ENCODE results near the gene TNNT3. TPM values are rescaled to one million over a fixed set of nuclear protein-coding genes. Genes with fewer than 3 reads are reported as not detected.

Gene TNNT3
- total RNA-seq, 1 experiment from 2014 or later: not detected

DNA sequence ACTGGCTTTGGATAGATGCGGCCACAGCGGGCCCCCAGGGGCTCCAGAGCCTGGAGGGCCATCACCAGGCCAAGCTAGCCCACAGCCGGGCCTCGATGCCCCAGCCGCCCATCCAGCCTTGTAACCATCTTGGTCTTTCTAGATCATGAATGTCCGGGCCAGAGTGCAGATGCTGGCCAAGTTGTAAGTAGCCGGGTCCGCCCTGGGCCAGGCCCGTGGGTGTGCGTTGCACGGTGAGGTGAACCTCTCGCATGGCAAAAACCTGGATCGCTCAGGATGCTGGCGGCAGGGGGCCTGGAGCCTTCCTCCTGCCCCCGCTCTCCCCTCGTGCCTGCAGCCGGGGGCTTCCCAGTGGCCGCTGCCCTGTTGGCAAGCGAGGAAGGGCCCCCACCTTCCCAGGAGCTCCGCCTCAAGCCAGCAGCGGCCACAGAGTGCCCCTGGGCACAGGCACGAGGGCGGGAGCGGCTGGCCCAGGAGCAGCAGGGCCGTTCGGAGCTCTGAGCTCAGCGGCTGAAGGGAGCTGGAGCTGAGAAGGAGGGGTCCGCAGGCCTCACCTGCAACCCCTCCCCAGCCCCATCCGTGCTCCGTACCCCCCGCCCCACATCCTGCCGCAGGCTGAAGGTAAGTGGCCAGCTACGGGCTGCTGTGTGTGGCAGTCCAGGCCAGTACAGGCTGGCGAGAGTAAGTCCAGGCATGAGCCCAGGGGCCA is 16.7 kb downstream of the TNNT3 start:
- no peaks in the 10 kb centered on the region; a peak in 1 of 5 replicates for H3K9me3 Mint-ChIP-seq
- Histone ChIP-seq H2AK5ac (ENCODE audit: insufficient read length, low read length) (no peak overlapping the region), H3K56ac (ENCODE audit: insufficient read length, low read depth, low read length) (no peak overlapping the region), H2BK20ac (ENCODE audit: low read depth, low read length, poor library complexity, severe bottlenecking) (no peak overlapping the region), H3K4ac (ENCODE audit: low read depth, low read length) (no peak overlapping the region), H4K8ac (replicated peaks; ENCODE audit: insufficient read length, low read depth, low read length) (no peak overlapping the region), H3K79me1 (ENCODE audit: insufficient read depth, low read depth, low read length, poor library complexity, severe bottlenecking) (no peaks in the 10 kb centered on the region), H3K79me2 (ENCODE audit: insufficient read depth, low read length) (no peaks in the 10 kb centered on the region), H3K4me1 (ENCODE audit: insufficient read depth, low read length) (no peaks in the 10 kb centered on the region), H2BK120ac (ENCODE audit: low read depth, low read length, poor library complexity, severe bottlenecking) (no peak overlapping the region), H4K91ac (ENCODE audit: insufficient read length, low read depth, low read length) (no peak overlapping the region), H2AFZ (ENCODE audit: low read length) (no peak overlapping the region), H3K18ac (ENCODE audit: insufficient read length, low read depth, low read length) (no peak overlapping the region), H2BK15ac (ENCODE audit: low read depth, low read length) (no peak overlapping the region), H3K23ac (ENCODE audit: insufficient read length, low read depth, low read length) (no peak overlapping the region), H2BK5ac (ENCODE audit: insufficient read length, low read length) (no peak overlapping the region), H4K20me1 (ENCODE audit: control insufficient read depth, insufficient read depth, insufficient read length) (no peaks in the 10 kb centered on the region), H2BK12ac (ENCODE audit: insufficient read length, low read depth, low read length) (no peak overlapping the region), H3K27me3 (ENCODE audit: insufficient read depth, low read length) (no peaks in the 10 kb centered on the region), H3K9me3 (ENCODE audit: control insufficient read depth, low read depth, low read length) (no peaks in the 10 kb centered on the region), H3T11ph (ENCODE audit: low read length) (no peak overlapping the region), H3K14ac (ENCODE audit: insufficient read depth, low read length) (no peak overlapping the region; the same call in 1 of the 2 replicates), H3K23me2 (ENCODE audit: insufficient read length, low read depth, low read length, poor library complexity, severe bottlenecking) (peaks cover 3% of the 10 kb centered on the region), H3K27ac (ENCODE audit: insufficient read length, low read depth, low read length) (no peak overlapping the region), H3K9ac (ENCODE audit: extremely low read depth, insufficient read length, low read length) (no peak overlapping the region), H3K4me2 (ENCODE audit: insufficient read depth, insufficient read length, low read length) (no peak overlapping the region), H4K5ac (ENCODE audit: insufficient read length, low read depth, low read length) (no peak overlapping the region)
- H3K4me3 Mint-ChIP-seq: no peak overlapping the region
- TF ChIP-seq, protein P1, sequence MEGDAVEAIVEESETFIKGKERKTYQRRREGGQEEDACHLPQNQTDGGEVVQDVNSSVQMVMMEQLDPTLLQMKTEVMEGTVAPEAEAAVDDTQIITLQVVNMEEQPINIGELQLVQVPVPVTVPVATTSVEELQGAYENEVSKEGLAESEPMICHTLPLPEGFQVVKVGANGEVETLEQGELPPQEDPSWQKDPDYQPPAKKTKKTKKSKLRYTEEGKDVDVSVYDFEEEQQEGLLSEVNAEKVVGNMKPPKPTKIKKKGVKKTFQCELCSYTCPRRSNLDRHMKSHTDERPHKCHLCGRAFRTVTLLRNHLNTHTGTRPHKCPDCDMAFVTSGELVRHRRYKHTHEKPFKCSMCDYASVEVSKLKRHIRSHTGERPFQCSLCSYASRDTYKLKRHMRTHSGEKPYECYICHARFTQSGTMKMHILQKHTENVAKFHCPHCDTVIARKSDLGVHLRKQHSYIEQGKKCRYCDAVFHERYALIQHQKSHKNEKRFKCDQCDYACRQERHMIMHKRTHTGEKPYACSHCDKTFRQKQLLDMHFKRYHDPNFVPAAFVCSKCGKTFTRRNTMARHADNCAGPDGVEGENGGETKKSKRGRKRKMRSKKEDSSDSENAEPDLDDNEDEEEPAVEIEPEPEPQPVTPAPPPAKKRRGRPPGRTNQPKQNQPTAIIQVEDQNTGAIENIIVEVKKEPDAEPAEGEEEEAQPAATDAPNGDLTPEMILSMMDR (conservative IDR thresholded peaks at IDR 0.05): no peak
- H3K27me3 Mint-ChIP-seq (ENCODE audit: low read depth): peaks cover 25% of the 10 kb centered on the region
- H3K4me1 Mint-ChIP-seq: peaks cover 0 to 9% of the 10 kb centered on the region in 2 experiments; a peak in 2 of 4 replicates
- H3K27ac Mint-ChIP-seq: no peak overlapping the region
- H3K36me3 Mint-ChIP-seq (ENCODE audit: insufficient read depth in 1 of 3, low read depth in 3 of 3): no peaks in the 10 kb centered on the region
- no CpG with 5 or more reads among the region's 34 CpGs for WGBS (ENCODE audit: extremely low coverage, insufficient read length, low lambda C conversion rate)
- DNase-seq: no peak
